HG03439 (cell line): ENCODE data around the gene DIAPH2.

Experiments
- ATAC-seq: cut with Tn5 transposase; IDR thresholded peaks from one replicate; pipeline ENCODE4 v1.9.1; 2021; ENCODE audit warnings: mild to moderate bottlenecking, moderate library complexity; ENCODE audit not compliant: unreplicated experiment

Gene DIAPH2

GRCh38 chrX:97268182-97268680 lies 583.6 kb downstream of the DIAPH2 start:
- ATAC-seq, result no peak

DNA sequence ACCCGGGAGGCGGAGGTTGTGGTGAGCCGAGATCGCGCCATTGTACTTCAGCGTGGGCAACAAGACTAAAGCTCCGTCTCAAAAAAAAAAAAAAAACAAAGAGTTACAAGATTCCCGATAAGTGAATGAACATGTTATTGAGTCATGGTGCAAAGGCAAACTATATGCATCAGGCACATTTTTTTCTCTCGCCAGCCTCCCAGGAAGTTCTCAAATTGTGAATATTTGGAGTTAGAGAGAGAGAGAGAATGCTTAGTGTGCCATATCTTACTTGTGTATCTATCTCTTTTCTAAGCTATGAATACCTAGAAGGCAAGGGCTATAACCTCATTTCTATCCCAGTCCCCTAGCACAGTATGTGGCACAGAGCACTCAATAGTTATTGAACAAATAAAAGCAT lies 599.9 kb downstream of the DIAPH2 start:
- ATAC-seq, result no peak

DNA sequence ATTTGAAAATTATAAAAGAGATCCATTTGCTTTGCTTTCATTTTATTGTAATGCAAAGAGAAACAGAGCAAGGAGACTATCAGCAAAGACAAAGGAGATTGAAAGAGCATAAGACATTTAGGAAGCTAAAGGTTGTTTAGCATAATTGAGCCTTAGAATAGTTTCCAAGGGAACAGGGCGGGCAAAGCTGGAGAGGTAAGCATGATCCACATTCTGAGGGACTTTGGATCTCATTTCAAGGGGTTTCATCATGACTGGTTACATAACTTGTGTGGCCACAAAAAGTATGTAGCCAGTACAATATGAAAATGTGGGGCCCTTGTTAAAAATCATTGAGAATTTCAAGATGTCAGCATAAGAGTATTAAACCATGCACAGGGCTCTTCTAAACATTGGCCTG lies 605.6 kb downstream of the DIAPH2 start:
- ATAC-seq, result no peak

DNA sequence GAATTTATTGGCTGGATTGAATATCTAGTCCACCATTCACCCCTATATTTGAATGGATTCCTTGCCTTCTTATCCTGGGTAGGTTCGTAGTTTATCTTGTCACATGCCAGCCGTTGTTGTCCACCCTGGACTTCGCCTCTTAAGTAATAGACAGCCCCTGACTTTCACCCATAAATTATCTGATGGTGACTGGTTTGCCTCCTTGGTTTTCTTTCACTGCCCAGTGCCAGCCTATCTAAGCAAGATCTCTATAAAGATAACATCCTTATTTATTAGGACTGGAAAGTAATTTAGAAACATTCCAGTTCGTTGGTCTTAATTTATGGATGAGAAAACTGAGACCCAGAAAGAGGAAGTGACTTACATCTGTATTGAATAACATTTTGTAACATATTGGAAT lies 609.4 kb downstream of the DIAPH2 start:
- no peak for ATAC-seq

- no peak for ATAC-seq
These were observed 611.3 kb downstream of the DIAPH2 start for GRCh38 chrX:97295954-97296353.

DNA sequence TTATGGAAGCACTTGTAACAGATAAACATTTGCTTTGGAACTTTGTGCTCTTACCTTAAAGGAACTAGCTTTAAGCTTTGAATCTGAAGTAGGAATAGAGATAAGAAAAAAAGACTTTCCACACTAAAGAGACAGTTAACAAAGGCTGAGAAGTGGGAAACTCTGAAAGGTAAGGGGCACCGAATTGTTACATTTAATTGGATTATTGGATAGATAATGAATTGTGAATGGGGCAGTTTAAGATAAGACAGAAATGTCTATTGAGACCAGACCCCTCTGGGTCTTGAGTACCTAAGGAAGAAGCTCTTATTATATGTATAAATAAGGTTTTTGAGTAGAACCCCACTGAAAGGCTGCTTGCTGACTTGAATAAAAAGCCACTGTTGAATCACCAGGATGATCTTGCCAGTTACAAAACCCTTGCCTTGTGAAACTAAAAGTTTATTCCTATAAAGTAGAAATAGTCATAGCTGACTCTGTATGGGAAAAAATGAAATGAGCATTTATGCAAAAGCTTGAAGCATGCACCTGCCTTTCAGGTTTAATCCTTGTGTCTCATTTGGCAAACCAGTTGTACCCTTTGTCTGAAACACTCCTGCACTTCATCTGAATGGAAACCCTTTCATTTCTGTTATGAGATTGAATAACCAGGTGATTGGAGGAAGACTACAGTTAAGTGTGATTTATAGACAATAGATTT lies 622.3 kb downstream of the DIAPH2 start:
- no peak for ATAC-seq

GRCh38 chrX:97308171-97308570 lies 623.5 kb downstream of the DIAPH2 start:
- ATAC-seq, result no peak

DNA sequence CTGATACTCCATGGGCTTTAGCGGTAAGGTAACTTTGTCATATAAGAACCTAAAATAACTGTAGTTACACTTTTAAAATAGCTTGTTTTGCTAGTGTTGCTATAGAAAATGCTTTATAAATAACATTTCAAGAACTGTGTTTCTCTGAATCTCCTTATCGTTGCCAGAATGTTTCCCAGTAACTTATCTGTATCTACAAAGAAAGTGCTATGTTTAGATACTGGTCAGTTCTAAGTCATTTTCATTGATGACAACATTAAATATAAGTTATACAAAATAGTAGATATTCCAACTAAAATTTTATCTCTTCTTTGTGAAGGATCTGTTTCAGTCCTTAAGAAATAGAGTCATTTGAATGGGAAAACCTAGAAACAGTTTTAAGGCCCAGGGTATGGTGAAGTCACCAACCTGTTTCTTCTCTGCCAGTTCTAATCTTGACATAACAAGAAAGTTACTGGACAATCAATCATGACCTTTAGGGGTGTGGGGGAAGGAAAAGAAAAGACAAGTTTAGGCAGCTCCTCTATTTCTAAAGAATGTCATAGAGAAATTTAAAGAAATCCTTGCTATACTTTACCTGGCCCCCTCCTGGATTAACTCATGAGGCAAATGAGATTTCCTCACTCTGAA lies 625.0 kb downstream of the DIAPH2 start:
- no peak for ATAC-seq

DNA sequence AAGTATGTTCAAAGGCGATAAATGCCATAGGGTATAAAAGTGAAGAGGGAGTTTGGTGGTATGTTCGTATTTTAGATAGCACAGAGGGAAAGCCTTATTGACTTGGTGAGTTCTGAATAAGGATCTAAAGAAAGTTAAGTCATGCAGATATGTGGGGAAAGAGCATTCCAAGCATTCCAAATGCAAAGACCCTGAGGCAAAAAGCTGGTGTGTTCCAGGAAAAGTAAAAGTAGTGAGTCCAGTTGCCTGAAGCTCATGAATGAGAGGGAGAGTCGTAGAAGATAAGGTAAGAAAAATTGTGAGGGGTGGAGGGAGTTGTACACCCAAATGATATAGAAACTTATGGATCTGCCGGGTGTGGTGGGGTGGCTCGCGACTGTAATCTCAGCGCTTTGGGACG lies 625.7 kb downstream of the DIAPH2 start:
- ATAC-seq, result no peak

DNA sequence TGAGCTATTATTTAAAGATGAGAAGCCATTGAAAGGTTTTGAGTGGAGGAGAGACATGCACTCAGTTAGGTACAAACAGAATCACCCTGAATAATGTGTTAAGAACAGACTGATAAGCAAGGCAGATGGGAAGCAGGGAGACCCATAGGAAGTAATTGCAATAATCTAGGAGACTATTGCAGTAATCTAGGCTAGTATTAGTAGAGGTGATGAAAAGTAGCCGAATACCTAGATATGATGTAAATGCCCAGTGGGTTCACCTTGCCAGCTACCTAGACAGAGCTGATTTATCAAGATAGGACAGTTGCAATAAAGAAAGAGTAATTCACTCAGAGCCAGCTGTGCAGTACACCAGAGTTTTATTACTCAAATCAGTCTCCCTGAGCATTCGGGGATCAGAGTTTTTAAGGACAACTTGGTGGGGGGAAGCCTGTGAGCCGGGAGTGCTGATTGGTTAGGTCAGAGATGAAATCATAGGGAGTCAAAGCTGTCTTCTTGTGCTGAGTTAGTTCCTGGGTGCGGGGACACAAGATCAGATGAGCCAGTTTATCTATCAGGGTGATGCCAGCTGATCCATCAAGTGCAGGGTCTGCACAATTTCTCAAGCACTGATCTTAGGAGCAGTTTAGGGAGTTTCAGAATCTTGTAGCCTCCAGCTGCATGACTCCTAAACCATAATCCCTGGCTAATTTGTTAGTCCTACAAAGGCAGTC lies 626.6 kb downstream of the DIAPH2 start:
- ATAC-seq, result no peak

- no peak for ATAC-seq
These were observed 629.7 kb downstream of the DIAPH2 start for GRCh38 chrX:97314345-97314744.

DNA sequence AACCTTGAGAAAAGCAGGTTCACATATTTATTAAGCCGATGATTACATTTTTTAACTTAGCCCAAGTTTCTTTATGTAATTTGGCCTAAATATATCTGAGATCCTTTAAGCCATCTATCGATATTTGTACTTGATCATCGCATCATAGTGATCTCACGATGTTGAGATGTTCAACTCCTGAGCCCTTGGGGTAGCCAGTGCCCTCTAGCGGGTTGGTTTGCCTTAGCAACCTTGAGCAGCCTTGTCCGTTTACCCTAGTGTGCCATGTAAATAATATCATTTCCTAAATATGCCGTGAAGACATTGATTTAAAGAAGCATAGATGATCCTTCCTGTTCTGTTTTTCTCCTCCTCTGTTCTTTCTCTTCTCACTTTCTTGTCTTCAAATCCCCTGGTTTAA lies 631.3 kb downstream of the DIAPH2 start:
- ATAC-seq, result no peak

- ATAC-seq, result no peak
These were observed 635.7 kb downstream of the DIAPH2 start for GRCh38 chrX:97320305-97320704.

DNA sequence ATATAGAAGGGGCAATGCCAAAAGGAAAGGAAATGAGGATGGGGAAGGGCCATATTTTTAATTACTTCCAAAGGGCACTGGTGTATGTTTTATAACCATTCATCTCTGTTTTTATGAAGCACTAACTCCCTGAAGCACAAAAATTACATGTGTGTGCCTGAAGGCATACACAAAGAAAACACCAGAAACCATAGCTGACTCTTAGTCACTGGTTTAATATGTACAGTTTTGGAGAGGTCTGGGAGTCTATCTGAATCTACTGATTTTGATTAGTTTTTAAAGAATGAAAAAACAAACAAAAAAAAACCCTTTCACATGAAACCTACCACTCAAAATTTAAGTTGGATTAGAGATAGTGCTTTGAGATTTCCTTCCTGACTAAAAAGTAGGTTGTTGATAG lies 637.8 kb downstream of the DIAPH2 start:
- ATAC-seq, result no peak

DNA sequence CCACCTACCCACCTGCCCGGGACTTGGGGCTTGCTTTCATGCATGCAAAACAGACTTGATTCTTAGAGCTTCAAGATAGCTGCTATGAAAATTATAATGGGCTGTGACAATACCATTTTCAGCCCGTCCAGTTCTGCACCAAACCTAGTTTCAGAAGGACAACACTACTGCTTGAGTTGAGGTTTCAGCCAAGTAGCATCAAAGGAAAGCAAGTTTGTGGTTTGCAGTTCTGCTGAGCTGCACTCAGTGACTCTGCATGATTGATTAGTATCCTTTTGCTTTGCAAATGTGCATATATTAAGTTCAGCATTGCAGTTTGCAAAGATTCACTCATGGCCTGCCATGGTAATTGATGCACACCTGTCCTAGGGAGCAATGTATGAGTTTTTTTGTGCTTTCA lies 641.8 kb downstream of the DIAPH2 start:
- ATAC-seq, result peak; percentile 95

DNA sequence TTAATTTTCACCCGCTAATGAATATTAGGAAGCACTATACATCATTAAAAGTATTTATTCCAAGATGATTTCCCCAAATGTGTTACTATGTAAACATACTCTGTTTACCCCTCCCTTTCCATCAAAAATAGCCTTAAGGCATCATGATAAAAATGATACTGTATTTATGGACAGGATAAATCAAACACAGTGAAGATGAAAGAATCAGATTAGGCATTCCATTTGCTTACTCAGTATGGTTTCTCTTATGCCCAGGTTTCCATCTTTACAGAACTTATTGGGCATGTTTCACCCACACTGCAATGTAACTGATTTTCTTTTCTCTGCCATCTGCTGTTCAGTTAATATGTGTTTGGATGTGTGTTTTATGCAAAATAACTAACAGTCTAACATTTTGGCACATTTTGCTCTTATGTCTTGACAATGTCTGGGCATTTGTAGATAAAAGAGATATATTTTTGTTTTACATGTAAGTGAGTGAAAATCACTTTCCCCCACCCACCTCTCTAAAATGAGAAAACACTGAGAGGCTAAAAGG lies 644.3 kb downstream of the DIAPH2 start:
- ATAC-seq, result no peak

- ATAC-seq, result peak; percentile 50
These were observed 645.5 kb downstream of the DIAPH2 start for GRCh38 chrX:97330151-97330550.

DNA sequence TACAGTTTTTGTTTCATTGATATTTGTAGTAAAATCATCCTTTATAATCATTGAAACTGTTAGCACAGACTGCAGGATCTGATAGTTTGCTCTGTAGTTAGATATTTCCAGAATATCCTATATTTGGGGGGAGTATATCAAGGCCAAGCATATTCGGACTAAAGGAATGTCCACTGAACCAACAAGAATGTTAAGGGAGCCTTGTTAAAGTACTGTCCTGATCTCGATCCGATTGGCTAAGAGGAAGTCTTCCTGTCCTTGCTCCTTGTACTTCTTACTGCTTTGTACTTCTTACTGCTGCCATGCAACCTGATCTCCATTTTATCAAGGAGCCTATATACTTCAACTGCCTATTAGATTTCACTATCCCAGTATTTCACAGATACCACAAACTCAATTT lies 648.3 kb downstream of the DIAPH2 start:
- ATAC-seq, result no peak

DNA sequence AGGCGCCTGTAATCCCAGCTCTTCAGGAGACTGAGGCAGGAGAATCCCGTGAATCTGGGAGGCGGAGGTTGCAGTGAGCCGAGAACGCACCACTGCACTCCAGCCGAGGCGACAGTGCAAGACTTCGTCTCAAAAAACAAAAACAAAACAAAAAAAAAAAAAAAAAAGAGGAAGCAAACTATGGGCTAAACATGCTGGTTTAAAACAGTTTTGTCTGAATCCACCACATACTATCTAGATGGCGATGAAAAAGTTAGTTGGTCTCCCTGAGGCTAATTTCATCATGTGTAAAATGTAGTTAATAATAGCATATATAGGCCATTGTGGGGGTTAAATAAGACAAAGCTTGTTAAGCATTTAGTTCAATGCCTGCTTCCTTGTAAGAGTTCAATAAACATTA lies 650.2 kb downstream of the DIAPH2 start:
- ATAC-seq, result no peak

GRCh38 chrX:97344724-97345123 lies 660.1 kb downstream of the DIAPH2 start:
- ATAC-seq, result no peak

GRCh38 chrX:97358941-97359340 lies 674.3 kb downstream of the DIAPH2 start:
- no peak for ATAC-seq

- no peak for ATAC-seq
These were observed 679.2 kb downstream of the DIAPH2 start for GRCh38 chrX:97363843-97364242.
